Ishikawa (cell line): Measurements from ENCODE around the gene KCNJ6.

ENCODE experiments used
- CEBPB ChIP-seq: IDR thresholded peaks from 2 replicates; pipeline ENCODE4 v1.6.1; 2012
- CREB1 ChIP-seq: IDR thresholded peaks from 2 replicates; pipeline ENCODE4 v1.6.1; 2012; ENCODE audit warnings: low read depth
- EGR1 ChIP-seq: IDR thresholded peaks from 2 replicates; pipeline ENCODE4 v1.6.1; 2012
- EP300 ChIP-seq: IDR thresholded peaks from 2 replicates; pipeline ENCODE4 v1.6.1; 2012; ENCODE audit warnings: borderline replicate concordance
- FOXM1 ChIP-seq: IDR thresholded peaks from 2 replicates; pipeline ENCODE4 v1.6.1; 2012; ENCODE audit warnings: low read depth, borderline replicate concordance
- MAX ChIP-seq: IDR thresholded peaks from 2 replicates; pipeline ENCODE4 v1.6.1; 2012
- NFIC ChIP-seq: IDR thresholded peaks from 2 replicates; pipeline ENCODE4 v1.6.1; 2012
- RAD21 ChIP-seq: IDR thresholded peaks from 2 replicates; pipeline ENCODE4 v1.6.1; 2012; ENCODE audit warnings: low read depth
- TAF1 ChIP-seq: IDR thresholded peaks from 2 replicates; pipeline ENCODE4 v1.6.1; 2012; ENCODE audit warnings: low read depth, mild to moderate bottlenecking
- TCF12 ChIP-seq: IDR thresholded peaks from 2 replicates; pipeline ENCODE4 v1.6.1; 2012; ENCODE audit warnings: low read depth
- TEAD4 ChIP-seq: IDR thresholded peaks from 2 replicates; pipeline ENCODE4 v1.6.1; 2012
- USF1 ChIP-seq: IDR thresholded peaks from 2 replicates; pipeline ENCODE4 v1.6.1; 2012
- YY1 ChIP-seq: IDR thresholded peaks from 2 replicates; pipeline ENCODE4 v1.6.1; 2012; ENCODE audit warnings: low read depth
- ZBTB7A ChIP-seq: IDR thresholded peaks from 2 replicates; pipeline ENCODE4 v1.6.1; 2012; ENCODE audit warnings: low read depth
- TF ChIP-seq, protein P1 (sequence below): IDR thresholded peaks from 2 replicates; pipeline ENCODE4 v1.6.1; 2012; ENCODE audit warnings: low read depth, mild to moderate bottlenecking

Gene KCNJ6

GRCh38 chr21:37562920-37563640 is 353.2 kb downstream of the KCNJ6 start:
- no peak for TF ChIP-seq FOXM1
- TF ChIP-seq TCF12, result no peak
- TF ChIP-seq, protein P1, sequence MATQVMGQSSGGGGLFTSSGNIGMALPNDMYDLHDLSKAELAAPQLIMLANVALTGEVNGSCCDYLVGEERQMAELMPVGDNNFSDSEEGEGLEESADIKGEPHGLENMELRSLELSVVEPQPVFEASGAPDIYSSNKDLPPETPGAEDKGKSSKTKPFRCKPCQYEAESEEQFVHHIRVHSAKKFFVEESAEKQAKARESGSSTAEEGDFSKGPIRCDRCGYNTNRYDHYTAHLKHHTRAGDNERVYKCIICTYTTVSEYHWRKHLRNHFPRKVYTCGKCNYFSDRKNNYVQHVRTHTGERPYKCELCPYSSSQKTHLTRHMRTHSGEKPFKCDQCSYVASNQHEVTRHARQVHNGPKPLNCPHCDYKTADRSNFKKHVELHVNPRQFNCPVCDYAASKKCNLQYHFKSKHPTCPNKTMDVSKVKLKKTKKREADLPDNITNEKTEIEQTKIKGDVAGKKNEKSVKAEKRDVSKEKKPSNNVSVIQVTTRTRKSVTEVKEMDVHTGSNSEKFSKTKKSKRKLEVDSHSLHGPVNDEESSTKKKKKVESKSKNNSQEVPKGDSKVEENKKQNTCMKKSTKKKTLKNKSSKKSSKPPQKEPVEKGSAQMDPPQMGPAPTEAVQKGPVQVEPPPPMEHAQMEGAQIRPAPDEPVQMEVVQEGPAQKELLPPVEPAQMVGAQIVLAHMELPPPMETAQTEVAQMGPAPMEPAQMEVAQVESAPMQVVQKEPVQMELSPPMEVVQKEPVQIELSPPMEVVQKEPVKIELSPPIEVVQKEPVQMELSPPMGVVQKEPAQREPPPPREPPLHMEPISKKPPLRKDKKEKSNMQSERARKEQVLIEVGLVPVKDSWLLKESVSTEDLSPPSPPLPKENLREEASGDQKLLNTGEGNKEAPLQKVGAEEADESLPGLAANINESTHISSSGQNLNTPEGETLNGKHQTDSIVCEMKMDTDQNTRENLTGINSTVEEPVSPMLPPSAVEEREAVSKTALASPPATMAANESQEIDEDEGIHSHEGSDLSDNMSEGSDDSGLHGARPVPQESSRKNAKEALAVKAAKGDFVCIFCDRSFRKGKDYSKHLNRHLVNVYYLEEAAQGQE, result no peak
- TF ChIP-seq MAX, result no peak
- TF ChIP-seq TEAD4, result no peak
- TF ChIP-seq USF1, result no peak
- 0 out of 2 replicates have a peak, but pooled peaks have one; percentile 4 for TF ChIP-seq EGR1

DNA sequence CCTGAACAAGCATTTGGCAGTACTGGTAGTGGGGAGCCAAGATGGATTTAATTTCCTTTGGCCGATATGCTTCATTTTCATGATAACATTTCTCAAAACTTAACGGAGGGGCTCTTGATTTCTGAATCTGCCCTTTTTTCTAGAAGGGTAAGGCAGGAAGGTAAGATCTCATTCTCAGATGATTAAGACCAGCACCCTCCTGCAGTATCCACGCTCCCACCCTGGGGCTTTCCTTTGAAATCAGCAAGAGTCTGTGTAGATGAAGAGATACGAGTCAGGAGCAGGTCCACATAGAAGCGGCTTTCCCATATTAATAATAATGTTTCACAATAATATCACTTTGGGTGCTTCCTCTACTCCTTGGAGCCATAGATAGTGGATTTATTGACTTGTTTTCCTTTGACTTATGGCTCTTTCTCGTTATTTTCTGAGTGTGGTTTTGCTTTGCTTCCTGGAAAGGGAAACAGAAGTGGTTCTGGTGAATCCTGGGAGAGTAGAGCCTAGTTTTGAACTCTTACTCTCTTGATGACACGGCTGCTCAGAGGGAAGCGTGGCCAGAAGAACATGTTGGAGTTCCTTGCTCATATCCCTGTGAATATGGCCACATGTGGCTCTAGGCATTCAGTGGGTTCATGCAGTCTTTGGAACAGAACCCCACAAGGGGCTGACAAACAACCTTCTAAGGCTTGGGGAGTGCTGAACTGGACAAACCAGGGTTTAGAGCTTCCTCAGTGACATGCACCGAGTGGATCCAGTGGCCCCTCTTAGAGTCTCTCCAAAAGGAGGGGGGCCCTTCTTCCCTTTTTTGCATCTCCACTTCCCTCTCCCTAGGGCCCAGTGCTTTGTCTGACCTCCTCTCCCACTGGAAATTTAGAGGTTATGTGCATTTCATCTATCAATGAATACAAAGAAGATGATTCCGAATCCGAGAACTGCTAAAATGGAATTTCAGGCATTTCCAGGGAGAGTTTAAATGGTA is 354.0 kb downstream of the KCNJ6 start:
- TF ChIP-seq NFIC, result no peak
- no peak for TF ChIP-seq RAD21
- no peak for TF ChIP-seq CREB1
- no peak for TF ChIP-seq TEAD4
- TF ChIP-seq EGR1, result no peak
- TF ChIP-seq EP300, result no peak
- TF ChIP-seq USF1, result no peak
- no peak for TF ChIP-seq TAF1
- no peak for TF ChIP-seq YY1
- TF ChIP-seq MAX, result no peak
- no peak for TF ChIP-seq CEBPB
- no peak for TF ChIP-seq FOXM1
- TF ChIP-seq ZBTB7A, result no peak
- TF ChIP-seq, protein P1, result no peak
- no peak for TF ChIP-seq TCF12

DNA sequence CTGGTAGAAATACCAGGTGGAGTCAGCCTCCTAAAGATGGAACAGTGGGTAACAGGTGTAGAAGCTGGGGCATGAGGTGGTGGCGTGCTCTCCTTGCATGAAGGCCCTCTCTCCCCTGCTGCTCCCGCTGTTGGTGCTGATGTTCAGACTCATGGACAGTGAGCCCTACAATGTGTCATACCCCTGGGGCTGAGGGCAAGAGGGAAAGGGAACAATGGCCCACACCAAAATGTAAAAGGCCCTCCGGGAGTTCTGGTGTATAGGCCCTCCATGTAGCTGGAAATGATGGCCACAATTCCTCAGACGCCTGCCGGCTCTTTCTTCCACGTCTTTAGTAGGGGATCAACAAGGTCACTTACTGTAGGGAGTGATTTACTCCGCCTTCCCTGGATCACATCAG is 354.8 kb downstream of the KCNJ6 start:
- TF ChIP-seq TCF12 (no peak), TEAD4 (no peak), USF1 (no peak), FOXM1 (no peak), MAX (no peak), EGR1 (no peak), EP300 (no peak), YY1 (no peak), NFIC (no peak), CREB1 (no peak), TAF1 (no peak), CEBPB (no peak), RAD21 (no peak), ZBTB7A (no peak)
- TF ChIP-seq, protein P1, result no peak
